ENCODE results near the gene PDLIM7. TPM values are rescaled to one million over a fixed set of nuclear protein-coding genes. Genes with fewer than 3 reads are reported as not detected.

The PDLIM7 gene
- total and polyA plus RNA-seq, 10 of the 15 experiments (the other 5 are each of a cell fraction or from before 2014, with no cell fraction given) = 0.82 to 36.6 (median 19.3) TPM

DNA sequence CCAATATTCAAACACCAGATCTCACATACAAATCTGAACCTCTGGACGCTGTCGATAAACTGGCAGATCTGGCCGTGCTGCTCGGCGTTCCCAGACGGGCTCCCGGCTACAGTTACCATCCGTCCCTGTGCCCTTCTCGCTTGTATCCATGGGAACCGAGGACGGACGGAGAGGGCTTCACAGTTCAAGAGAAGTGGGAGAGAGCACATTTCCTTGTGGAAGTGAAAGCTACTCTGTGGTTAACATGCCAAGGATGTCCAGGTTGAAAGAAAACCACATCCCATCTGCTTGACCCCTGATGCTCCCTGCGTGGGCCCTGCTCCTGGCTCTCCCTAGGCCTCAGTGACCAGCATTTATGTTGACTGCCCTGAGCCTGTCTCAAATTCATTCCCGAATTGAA, 17.6 kb downstream of the PDLIM7 start:
- peaks cover 20% of the 10 kb centered on the region for H3K4me1 ChIP-seq (ENCODE audit: control insufficient read depth, insufficient read depth, low read length)
- FAIRE-seq (peak; percentile 54), DNase-seq (ENCODE audit: low read depth, low spot score) (no peak), ATAC-seq (no peak)
- intact Hi-C loops (cut with micrococcal nuclease; ENCODE audit: unreplicated experiment) = no loop called here
- no peaks in the 10 kb centered on the region for H3K9me3 ChIP-seq (replicated peaks; ENCODE audit: control insufficient read depth, insufficient read depth, low read length)
- H4K20me1 ChIP-seq (ENCODE audit: control insufficient read depth, insufficient read depth) = no peaks in the 10 kb centered on the region
- ChIA-PET POLR2A (interaction anchor here (0.6 to 1.2 kb wide), 3 partner anchors 36 to 967 kb away, joined by 3 to 4 read pairs (median 4); no protein-coding TSS in a partner anchor), RAD21 (ENCODE audit: unreplicated experiment) (interaction anchor here (1.4 kb wide), 1 partner anchor 14 kb away, joined by 3 read pairs; no protein-coding TSS in a partner anchor), SMC1A (ENCODE audit: uncharacterized antibody, unreplicated experiment) (interaction anchor here (1.1 to 1.2 kb wide), 2 partner anchors 21 to 31 kb away, joined by 3 to 4 read pairs; no protein-coding TSS in a partner anchor), CTCF (interaction anchor here (0.7 to 2.5 kb wide), 4 partner anchors 9 to 76 kb away, joined by 3 to 13 read pairs (median 4); no protein-coding TSS in a partner anchor)
- H3K4me2 ChIP-seq (ENCODE audit: control insufficient read depth, insufficient read depth) = no peak overlapping the region; the same call in 1 of the 2 replicates
- in situ Hi-C loops (cut with MboI) = no loop called here
- no peaks in the 10 kb centered on the region for H3K79me2 ChIP-seq (ENCODE audit: control insufficient read depth, insufficient read depth, low read length)
- H3K27ac ChIP-seq (ENCODE audit: control insufficient read depth, insufficient read depth) = no peak overlapping the region
- WGBS (ENCODE audit: insufficient coverage, insufficient replicate concordance, low lambda C conversion rate, missing lambda C conversion rate) = 83% methylated on average over 14 of the region's 14 CpGs
- no peak overlapping the region for H3K9ac ChIP-seq (ENCODE audit: control insufficient read depth, insufficient read depth, low read length)
- no peak overlapping the region for H2AFZ ChIP-seq (ENCODE audit: control insufficient read depth, low read depth, low read length)
- no peak overlapping the region for H3K4me3 ChIP-seq
- no peaks in the 10 kb centered on the region; a peak in 2 of 4 replicates for H3K36me3 ChIP-seq (ENCODE audit: control insufficient read depth in 2 of 2, insufficient read depth in 2 of 2, low read length in 1 of 2)
- no peaks in the 10 kb centered on the region for H3K27me3 ChIP-seq (replicated peaks in 1 of 2; ENCODE audit: control insufficient read depth in 2 of 2, insufficient read depth in 2 of 2, low read length in 1 of 2)
- BruUV-seq (replicated peaks) = no TSS peak
- TF ChIP-seq RELA (IDR thresholded peaks at IDR 0.05; ENCODE audit: borderline replicate concordance, partially characterized antibody) (no peak), IRF4 (IDR thresholded peaks at IDR 0.05; ENCODE audit: low read depth, low read length) (no peak), SUZ12 (IDR thresholded peaks at IDR 0.05; ENCODE audit: unreplicated experiment) (no peak), JUNB (IDR thresholded peaks at IDR 0.05) (no peak), PKNOX1 (IDR thresholded peaks at IDR 0.05) (no peak), PAX8 (IDR thresholded peaks at IDR 0.05) (no peak), MTA2 (IDR thresholded peaks at IDR 0.05; ENCODE audit: low read depth) (no peak), BHLHE40 (IDR thresholded peaks at IDR 0.05; ENCODE audit: borderline replicate concordance in 1 of 2, low read depth in 2 of 2, low read length in 1 of 2) (no peak), ETV6 (conservative IDR thresholded peaks at IDR 0.05 in 1 of 2, IDR thresholded peaks at IDR 0.05 in 1 of 2; ENCODE audit: borderline replicate concordance in 1 of 2, low read depth in 1 of 2) (no peak), MYB (IDR thresholded peaks at IDR 0.05; ENCODE audit: borderline replicate concordance, low read depth, low read length) (no peak), MYC (IDR thresholded peaks at IDR 0.05; ENCODE audit: insufficient read depth, insufficient read length, insufficient replicate concordance, low read length, severe bottlenecking) (no peak), CHD1 (IDR thresholded peaks at IDR 0.05; ENCODE audit: low read depth, low read length) (no peak), PML (IDR thresholded peaks at IDR 0.05; ENCODE audit: low read length) (no peak), IKZF2 (IDR thresholded peaks at IDR 0.05) (peak in 1 of 2 experiments; percentile 14; a peak in 1 of 4 replicates), NFIC (IDR thresholded peaks at IDR 0.05; ENCODE audit: low read depth, low read length) (no peak), ZNF274 (IDR thresholded peaks at IDR 0.05; ENCODE audit: insufficient read depth, insufficient read length) (no peak)
- TF ChIP-seq, protein P1, sequence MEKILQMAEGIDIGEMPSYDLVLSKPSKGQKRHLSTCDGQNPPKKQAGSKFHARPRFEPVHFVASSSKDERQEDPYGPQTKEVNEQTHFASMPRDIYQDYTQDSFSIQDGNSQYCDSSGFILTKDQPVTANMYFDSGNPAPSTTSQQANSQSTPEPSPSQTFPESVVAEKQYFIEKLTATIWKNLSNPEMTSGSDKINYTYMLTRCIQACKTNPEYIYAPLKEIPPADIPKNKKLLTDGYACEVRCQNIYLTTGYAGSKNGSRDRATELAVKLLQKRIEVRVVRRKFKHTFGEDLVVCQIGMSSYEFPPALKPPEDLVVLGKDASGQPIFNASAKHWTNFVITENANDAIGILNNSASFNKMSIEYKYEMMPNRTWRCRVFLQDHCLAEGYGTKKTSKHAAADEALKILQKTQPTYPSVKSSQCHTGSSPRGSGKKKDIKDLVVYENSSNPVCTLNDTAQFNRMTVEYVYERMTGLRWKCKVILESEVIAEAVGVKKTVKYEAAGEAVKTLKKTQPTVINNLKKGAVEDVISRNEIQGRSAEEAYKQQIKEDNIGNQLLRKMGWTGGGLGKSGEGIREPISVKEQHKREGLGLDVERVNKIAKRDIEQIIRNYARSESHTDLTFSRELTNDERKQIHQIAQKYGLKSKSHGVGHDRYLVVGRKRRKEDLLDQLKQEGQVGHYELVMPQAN (conservative IDR thresholded peaks at IDR 0.05) = no peak
- TF ChIP-seq, protein P2, sequence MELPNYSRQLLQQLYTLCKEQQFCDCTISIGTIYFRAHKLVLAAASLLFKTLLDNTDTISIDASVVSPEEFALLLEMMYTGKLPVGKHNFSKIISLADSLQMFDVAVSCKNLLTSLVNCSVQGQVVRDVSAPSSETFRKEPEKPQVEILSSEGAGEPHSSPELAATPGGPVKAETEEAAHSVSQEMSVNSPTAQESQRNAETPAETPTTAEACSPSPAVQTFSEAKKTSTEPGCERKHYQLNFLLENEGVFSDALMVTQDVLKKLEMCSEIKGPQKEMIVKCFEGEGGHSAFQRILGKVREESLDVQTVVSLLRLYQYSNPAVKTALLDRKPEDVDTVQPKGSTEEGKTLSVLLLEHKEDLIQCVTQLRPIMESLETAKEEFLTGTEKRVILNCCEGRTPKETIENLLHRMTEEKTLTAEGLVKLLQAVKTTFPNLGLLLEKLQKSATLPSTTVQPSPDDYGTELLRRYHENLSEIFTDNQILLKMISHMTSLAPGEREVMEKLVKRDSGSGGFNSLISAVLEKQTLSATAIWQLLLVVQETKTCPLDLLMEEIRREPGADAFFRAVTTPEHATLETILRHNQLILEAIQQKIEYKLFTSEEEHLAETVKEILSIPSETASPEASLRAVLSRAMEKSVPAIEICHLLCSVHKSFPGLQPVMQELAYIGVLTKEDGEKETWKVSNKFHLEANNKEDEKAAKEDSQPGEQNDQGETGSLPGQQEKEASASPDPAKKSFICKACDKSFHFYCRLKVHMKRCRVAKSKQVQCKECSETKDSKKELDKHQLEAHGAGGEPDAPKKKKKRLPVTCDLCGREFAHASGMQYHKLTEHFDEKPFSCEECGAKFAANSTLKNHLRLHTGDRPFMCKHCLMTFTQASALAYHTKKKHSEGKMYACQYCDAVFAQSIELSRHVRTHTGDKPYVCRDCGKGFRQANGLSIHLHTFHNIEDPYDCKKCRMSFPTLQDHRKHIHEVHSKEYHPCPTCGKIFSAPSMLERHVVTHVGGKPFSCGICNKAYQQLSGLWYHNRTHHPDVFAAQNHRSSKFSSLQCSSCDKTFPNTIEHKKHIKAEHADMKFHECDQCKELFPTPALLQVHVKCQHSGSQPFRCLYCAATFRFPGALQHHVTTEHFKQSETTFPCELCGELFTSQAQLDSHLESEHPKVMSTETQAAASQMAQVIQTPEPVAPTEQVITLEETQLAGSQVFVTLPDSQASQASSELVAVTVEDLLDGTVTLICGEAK (IDR thresholded peaks at IDR 0.05; ENCODE audit: borderline replicate concordance) = no peak

Measured in GM12878 (cell line).